HEK293 (cell line): ENCODE measurements around the gene ZNF219.

Experiments
- CTCF ChIA-PET: fragments of 350-600 bp; formaldehyde crosslinking; extraction: SDS; loops from one replicate; lab custom pipeline; 2021; ENCODE audit warnings: antibody characterized with exemption; lab: Yijun Ruan, JAX
- POLR2A ChIA-PET: fragments of 300-600 bp; formaldehyde crosslinking; extraction: SDS; loops from one replicate; lab custom pipeline; 2020; ENCODE audit warnings: antibody characterized with exemption, inconsistent platforms; lab: Yijun Ruan, JAX
- H3K27ac ChIP-seq: fragments of 200-500 bp; sonication (Bioruptor generic); 2 replicates; pipeline ENCODE4 v1.5.1; 2014; ENCODE audit warnings: low read depth, low read length, control low read depth, inconsistent platforms; ENCODE audit errors: extremely low read depth
- H3K36me3 ChIP-seq, 2 experiments: fragments of 200-500 bp in 1 of 2; sonication (Bioruptor generic) in 1 of 2; 1 replicate in 1 of 2; 2 replicates in 1 of 2; pipeline ENCODE4 v1.5.1; 2014 to 2017; ENCODE audit warnings: inconsistent platforms in 2 of 2, low read length in 2 of 2; ENCODE audit not compliant: control insufficient read depth in 2 of 2, insufficient read depth in 1 of 2
- H3K4me1 ChIP-seq: fragments of 200-500 bp; sonication (Bioruptor generic); 2 replicates; pipeline ENCODE4 v1.5.1; 2014; ENCODE audit warnings: mild to moderate bottlenecking, low read length, inconsistent platforms; ENCODE audit not compliant: control insufficient read depth, insufficient read depth
- H3K4me3 ChIP-seq: 2 replicates; pipeline ENCODE4 v1.5.1; 2011; ENCODE audit warnings: low read depth, mild to moderate bottlenecking, control low read depth, low read length, moderate library complexity
- H3K9me3 ChIP-seq: fragments of 200-500 bp; sonication (Bioruptor generic); 2 replicates; pipeline ENCODE4 v1.5.1; 2014; ENCODE audit warnings: low read depth, low read length, inconsistent platforms; ENCODE audit not compliant: control insufficient read depth, insufficient read depth
- AEBP2 ChIP-seq: fragments of 450-650 bp; formaldehyde crosslinking; IDR thresholded peaks from 2 replicates; pipeline ENCODE4 v1.5.1; 2016; ENCODE audit warnings: missing biosample characterization, missing genetic modification characterization, borderline replicate concordance
- ATF2 ChIP-seq: fragments of 450-650 bp; formaldehyde crosslinking; IDR thresholded peaks from 2 replicates; pipeline ENCODE4 v1.5.1; 2016; ENCODE audit warnings: missing biosample characterization, missing genetic modification characterization, low read depth
- BCL11A ChIP-seq: fragments of 450-650 bp; formaldehyde crosslinking; IDR thresholded peaks from 2 replicates; pipeline ENCODE4 v1.5.1; 2016; ENCODE audit warnings: low read depth, missing biosample characterization, missing genetic modification characterization
- HOXA7 ChIP-seq: sonication (generic); formaldehyde crosslinking; IDR thresholded peaks from 2 replicates; pipeline ENCODE4 v1.8.1; 2022; ENCODE audit warnings: missing genetic modification reagents, borderline replicate concordance
- IKZF3 ChIP-seq: fragments of 450-650 bp; IDR thresholded peaks from 2 replicates; pipeline ENCODE4 v1.5.0; 2018; ENCODE audit warnings: missing biosample characterization, mild to moderate bottlenecking, missing genetic modification characterization, moderate library complexity
- KLF1 ChIP-seq: fragments of 450-650 bp; formaldehyde crosslinking; IDR thresholded peaks from 2 replicates; pipeline ENCODE4 v1.5.1; 2016; ENCODE audit warnings: missing biosample characterization, missing genetic modification characterization
- KLF10 ChIP-seq: fragments of 450-650 bp; IDR thresholded peaks from 2 replicates; pipeline ENCODE4 v1.5.1; 2018; ENCODE audit warnings: missing biosample characterization, mild to moderate bottlenecking, missing genetic modification characterization
- OVOL3 ChIP-seq: fragments of 450-650 bp; formaldehyde crosslinking; IDR thresholded peaks from 2 replicates; pipeline ENCODE4 v1.5.1; 2016; ENCODE audit warnings: missing biosample characterization, missing genetic modification characterization
- PBX3 ChIP-seq: sonication (generic); formaldehyde crosslinking; IDR thresholded peaks from 2 replicates; pipeline ENCODE4 v1.8.1; 2022; ENCODE audit warnings: mild to moderate bottlenecking, moderate library complexity, missing genetic modification reagents
- PRDM10 ChIP-seq: fragments of 450-650 bp; formaldehyde crosslinking; IDR thresholded peaks from 2 replicates; pipeline ENCODE4 v1.5.1; 2016; ENCODE audit warnings: missing biosample characterization, missing genetic modification characterization
- RBAK ChIP-seq: fragments of 450-650 bp; formaldehyde crosslinking; IDR thresholded peaks from 2 replicates; pipeline ENCODE4 v1.5.1; 2016; ENCODE audit warnings: missing biosample characterization, missing genetic modification characterization
- ZFHX2 ChIP-seq: fragments of 450-650 bp; formaldehyde crosslinking; conservative IDR thresholded peaks from 2 replicates; pipeline ENCODE4 v1.5.1; 2016; ENCODE audit warnings: missing biosample characterization, missing genetic modification characterization
- ZNF112 ChIP-seq: fragments of 450-650 bp; formaldehyde crosslinking; IDR thresholded peaks from 2 replicates; pipeline ENCODE4 v1.5.0; 2017; ENCODE audit warnings: missing biosample characterization, missing genetic modification characterization
- ZNF140 ChIP-seq: fragments of 450-650 bp; formaldehyde crosslinking; IDR thresholded peaks from 2 replicates; pipeline ENCODE4 v1.5.1; 2016; ENCODE audit warnings: missing biosample characterization, missing genetic modification characterization
- ZNF184 ChIP-seq: fragments of 450-650 bp; IDR thresholded peaks from 2 replicates; pipeline ENCODE4 v1.5.1; 2018; ENCODE audit warnings: missing biosample characterization, mild to moderate bottlenecking, missing genetic modification characterization
- ZNF311 ChIP-seq: fragments of 450-650 bp; formaldehyde crosslinking; IDR thresholded peaks from 2 replicates; pipeline ENCODE4 v1.5.1; 2017; ENCODE audit warnings: missing biosample characterization, missing genetic modification characterization, borderline replicate concordance
- ZNF341 ChIP-seq: fragments of 450-650 bp; formaldehyde crosslinking; IDR thresholded peaks from 2 replicates; pipeline ENCODE4; 2016; ENCODE audit warnings: low read depth, missing biosample characterization, missing genetic modification characterization
- ZNF501 ChIP-seq: fragments of 450-650 bp; formaldehyde crosslinking; IDR thresholded peaks from 2 replicates; pipeline ENCODE4 v1.5.1; 2016; ENCODE audit warnings: missing biosample characterization, missing genetic modification characterization
- ZNF645 ChIP-seq: fragments of 450-650 bp; formaldehyde crosslinking; IDR thresholded peaks from 2 replicates; pipeline ENCODE4; 2016; ENCODE audit warnings: missing biosample characterization, missing genetic modification characterization
- ZNF670 ChIP-seq: fragments of 450-650 bp; formaldehyde crosslinking; IDR thresholded peaks from 2 replicates; pipeline ENCODE4 v1.5.1; 2016; ENCODE audit warnings: missing biosample characterization, missing genetic modification characterization, low read depth
- ZNF747 ChIP-seq: fragments of 450-650 bp; formaldehyde crosslinking; IDR thresholded peaks from 2 replicates; pipeline ENCODE4 v1.5.1; 2016; ENCODE audit warnings: missing biosample characterization, missing genetic modification characterization

The ZNF219 gene

GRCh38 chr14:21091821-21092272 is 6.6 kb downstream of the ZNF219 start:
- no peaks in the 10 kb centered on the region for H3K9me3 ChIP-seq
- no peak overlapping the region for H3K27ac ChIP-seq
- TF ChIP-seq ZNF501 (no peak), ATF2 (tag by site-specific recombination) (no peak), ZNF341 (tag by site-specific recombination) (no peak), HOXA7 (no peak), AEBP2 (tag by site-specific recombination) (no peak), ZNF645 (tag by site-specific recombination) (no peak), ZNF112 (tag by site-specific recombination) (no peak)
- H3K36me3 ChIP-seq = peaks cover 11 to 54% of the 10 kb centered on the region in 2 experiments; a peak in 2 of 3 replicates
- POLR2A ChIA-PET = interaction anchor here (1.0 to 4.4 kb wide), 6 partner anchors 8 to 77 kb away, joined by 4 to 33 read pairs (median 5); partner anchors contain the start of gene ARHGEF40
- no peak overlapping the region for H3K4me3 ChIP-seq
- CTCF ChIA-PET = interaction anchor here (0.6 to 6.9 kb wide), 28 partner anchors 8 to 463 kb away, joined by 3 to 175 read pairs (median 8); partner anchors contain the start of genes ARHGEF40 and TMEM253
- H3K4me1 ChIP-seq = peaks cover 8% of the 10 kb centered on the region; the same call in 1 of the 2 replicates

GRCh38 chr14:21090940-21091663 is 7.4 kb downstream of the ZNF219 start:
- ChIA-PET CTCF (interaction anchor here (0.6 to 6.9 kb wide), 15 partner anchors 7 to 86 kb away, joined by 3 to 175 read pairs (median 16); partner anchors contain the start of genes ARHGEF40 and TMEM253), POLR2A (interaction anchor here (1.2 to 9.9 kb wide), 6 partner anchors 11 to 76 kb away, joined by 4 to 71 read pairs (median 6); partner anchors contain the start of gene ARHGEF40)
- no peak overlapping the region for H3K27ac ChIP-seq
- no peak for TF ChIP-seq PRDM10 (tag by site-specific recombination)
- no peak for TF ChIP-seq RBAK (tag by site-specific recombination)
- no peak for TF ChIP-seq ZFHX2 (tag by site-specific recombination)
- TF ChIP-seq PBX3 (CRISPR knock-in tag) = no peak
- no peak for TF ChIP-seq BCL11A (tag by site-specific recombination)
- no peak for TF ChIP-seq OVOL3 (tag by site-specific recombination)
- no peak for TF ChIP-seq ZNF184 (tag by site-specific recombination)
- TF ChIP-seq KLF1 (tag by site-specific recombination) = no peak
- TF ChIP-seq ZNF670 (tag by site-specific recombination) = no peak
- TF ChIP-seq ZNF140 (tag by site-specific recombination) = no peak
- no peak for TF ChIP-seq IKZF3 (tag by site-specific recombination)
- TF ChIP-seq ZNF747 = no peak
- TF ChIP-seq KLF10 (tag by site-specific recombination) = no peak
- TF ChIP-seq ZNF311 = no peak
- H3K9me3 ChIP-seq = no peaks in the 10 kb centered on the region
- H3K4me3 ChIP-seq = no peak overlapping the region
- H3K4me1 ChIP-seq = peaks cover 8% of the 10 kb centered on the region; the same call in 1 of the 2 replicates
- peaks cover 11 to 60% of the 10 kb centered on the region in 2 experiments; a peak in 2 of 3 replicates for H3K36me3 ChIP-seq
